ENCODE data around the gene SLC10A6. TPM values are rescaled to one million over a fixed set of nuclear protein-coding genes. Genes with fewer than 3 reads are reported as not detected.

Gene SLC10A6
- total RNA-seq, 1 donor from 2014 or later = not detected

DNA sequence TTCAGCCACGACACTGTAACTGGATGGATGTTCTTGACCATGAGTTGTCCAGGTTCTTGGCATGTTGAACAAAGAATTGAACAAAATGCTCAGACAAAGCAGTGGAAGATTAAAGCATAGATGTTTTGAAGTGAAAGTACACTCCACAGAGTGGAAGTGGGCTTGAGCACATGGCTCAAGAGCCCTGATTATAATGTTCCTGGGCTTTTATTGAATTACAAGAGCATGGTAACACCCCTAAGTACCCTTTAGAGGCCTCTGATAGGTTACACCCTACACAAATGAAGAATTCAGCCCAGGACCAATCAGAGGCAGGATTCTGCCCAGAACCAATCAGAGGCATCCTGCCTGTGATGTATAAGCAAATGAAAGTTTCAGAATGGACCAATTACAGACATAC is 33.5 kb downstream of the SLC10A6 start:
- no peaks in the 10 kb centered on the region for H3K9me3 Mint-ChIP-seq
- no peak overlapping the region for H3K27ac Mint-ChIP-seq
- no peak for TF ChIP-seq CTCF (conservative IDR thresholded peaks at IDR 0.05)
- H3K4me1 Mint-ChIP-seq (ENCODE audit: unreplicated experiment) = peaks cover 14% of the 10 kb centered on the region
- H3K27me3 Mint-ChIP-seq = no peaks in the 10 kb centered on the region
- peaks cover 45% of the 10 kb centered on the region for H3K36me3 Mint-ChIP-seq
- no peak overlapping the region for H3K4me3 Mint-ChIP-seq
- no peak for DNase-seq (ENCODE audit: extremely low spot score, unreplicated experiment)

- H3K4me3 Mint-ChIP-seq = no peak overlapping the region
- DNase-seq (ENCODE audit: extremely low spot score, unreplicated experiment) = no peak
- H3K9me3 Mint-ChIP-seq = no peaks in the 10 kb centered on the region
- H3K4me1 Mint-ChIP-seq (ENCODE audit: unreplicated experiment) = no peaks in the 10 kb centered on the region
- no peak for TF ChIP-seq CTCF (conservative IDR thresholded peaks at IDR 0.05)
- H3K27ac Mint-ChIP-seq = no peak overlapping the region
- H3K27me3 Mint-ChIP-seq = no peaks in the 10 kb centered on the region
- peaks cover 51% of the 10 kb centered on the region for H3K36me3 Mint-ChIP-seq
Observed at GRCh38 chr4:86810847-86811246, 38.3 kb downstream of the SLC10A6 start.

DNA sequence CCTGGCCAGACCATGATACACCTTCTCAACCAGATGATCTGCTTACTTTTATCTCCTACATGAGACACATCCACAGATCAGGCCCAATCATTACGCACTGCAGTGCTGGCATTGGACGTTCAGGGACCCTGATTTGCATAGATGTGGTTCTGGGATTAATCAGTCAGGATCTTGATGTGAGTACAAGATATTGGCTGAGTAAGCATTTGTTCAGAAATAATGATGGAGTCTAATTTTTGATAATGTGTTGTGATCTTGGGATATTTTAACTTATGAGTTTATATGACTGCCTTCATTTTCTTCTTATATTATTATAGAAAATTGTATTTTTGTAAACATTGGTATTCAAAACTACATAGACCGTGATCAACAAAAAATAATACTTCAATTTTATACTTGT is 39.4 kb downstream of the SLC10A6 start:
- no peak for DNase-seq (ENCODE audit: extremely low spot score, unreplicated experiment)
- Mint-ChIP-seq H3K4me3 (no peak overlapping the region), H3K9me3 (no peaks in the 10 kb centered on the region), H3K27ac (no peak overlapping the region), H3K4me1 (ENCODE audit: unreplicated experiment) (no peaks in the 10 kb centered on the region), H3K36me3 (peaks cover 44% of the 10 kb centered on the region), H3K27me3 (no peaks in the 10 kb centered on the region)
- TF ChIP-seq CTCF (conservative IDR thresholded peaks at IDR 0.05) = no peak

DNA sequence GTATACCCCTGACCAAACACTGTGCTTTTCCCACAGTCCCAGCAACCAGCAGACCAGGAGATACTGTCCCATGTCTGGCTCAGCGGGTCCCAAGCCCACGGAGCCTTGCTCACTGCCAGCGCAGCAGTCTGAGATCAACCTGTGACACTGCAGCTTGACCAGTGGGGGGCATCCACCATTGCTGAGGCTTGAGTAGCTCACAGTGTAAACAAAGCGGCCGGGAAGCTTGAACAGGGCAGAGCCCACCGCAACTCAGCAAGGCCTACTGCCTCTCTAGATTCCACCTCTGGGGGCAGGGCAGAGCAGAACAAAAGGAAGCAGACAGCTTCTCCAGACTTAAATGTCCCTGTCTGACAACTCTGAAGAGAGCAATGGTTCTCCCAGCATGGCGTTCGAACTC is 58.1 kb downstream of the SLC10A6 start:
- Mint-ChIP-seq H3K9me3 (peaks cover 26% of the 10 kb centered on the region), H3K27ac (no peak overlapping the region), H3K4me3 (no peak overlapping the region), H3K4me1 (ENCODE audit: unreplicated experiment) (no peaks in the 10 kb centered on the region), H3K36me3 (peaks cover 67% of the 10 kb centered on the region), H3K27me3 (no peaks in the 10 kb centered on the region)
- TF ChIP-seq CTCF (conservative IDR thresholded peaks at IDR 0.05) = peak; percentile 26
- no peak for DNase-seq (ENCODE audit: extremely low spot score, unreplicated experiment)

DNA sequence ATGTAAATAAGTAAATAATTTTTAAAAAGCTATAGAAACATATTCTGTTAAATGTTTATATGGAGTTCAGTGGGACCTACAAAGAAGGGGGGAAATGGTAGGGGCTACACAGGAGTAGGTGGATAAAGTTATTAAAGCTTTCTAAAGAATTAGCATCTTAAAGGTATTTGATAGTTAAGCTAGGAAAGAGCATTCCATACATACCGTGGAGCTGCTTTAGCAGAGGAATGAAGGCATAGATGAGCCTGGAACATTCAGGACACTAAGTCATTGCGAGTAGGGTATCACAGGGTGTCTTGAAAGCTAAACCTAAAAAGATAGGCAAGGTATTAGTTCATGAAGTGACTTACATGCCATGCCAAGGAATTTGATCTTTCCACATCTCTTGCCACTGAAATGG is 60.4 kb downstream of the SLC10A6 start:
- no peaks in the 10 kb centered on the region for H3K27me3 Mint-ChIP-seq
- H3K36me3 Mint-ChIP-seq = peaks cover 60% of the 10 kb centered on the region
- H3K9me3 Mint-ChIP-seq = peaks cover 24% of the 10 kb centered on the region
- no peak for DNase-seq (ENCODE audit: extremely low spot score, unreplicated experiment)
- no peak overlapping the region for H3K27ac Mint-ChIP-seq
- H3K4me3 Mint-ChIP-seq = no peak overlapping the region
- H3K4me1 Mint-ChIP-seq (ENCODE audit: unreplicated experiment) = no peaks in the 10 kb centered on the region
- no peak for TF ChIP-seq CTCF (conservative IDR thresholded peaks at IDR 0.05)

DNA sequence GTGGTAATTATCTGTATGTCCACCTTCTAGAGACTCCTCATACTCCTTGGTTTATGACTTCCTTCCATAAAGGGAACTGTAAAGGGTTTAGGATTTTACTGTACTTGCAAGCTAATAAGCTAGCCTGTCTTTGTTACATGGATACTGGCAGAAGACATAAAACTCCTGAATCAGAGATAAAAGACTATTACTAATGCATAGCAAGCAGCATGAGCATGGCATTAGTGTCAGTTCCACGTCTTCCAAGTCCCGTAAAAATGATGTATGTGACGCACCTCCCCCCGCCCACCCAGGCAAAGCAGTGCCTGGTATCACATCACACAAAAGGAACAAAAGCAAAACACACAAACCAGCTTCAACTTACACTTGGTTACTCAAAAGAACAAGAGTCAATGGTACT is 71.0 kb downstream of the SLC10A6 start:
- H3K27me3 Mint-ChIP-seq = no peaks in the 10 kb centered on the region
- H3K36me3 Mint-ChIP-seq = peaks cover 38% of the 10 kb centered on the region
- H3K4me1 Mint-ChIP-seq (ENCODE audit: unreplicated experiment) = no peaks in the 10 kb centered on the region
- no peak for DNase-seq (ENCODE audit: extremely low spot score, unreplicated experiment)
- no peak for TF ChIP-seq CTCF (conservative IDR thresholded peaks at IDR 0.05)
- peak overlapping the region; percentile 39 for H3K27ac Mint-ChIP-seq
- no peak overlapping the region for H3K4me3 Mint-ChIP-seq
- H3K9me3 Mint-ChIP-seq = no peaks in the 10 kb centered on the region
